ENCODE measurements around the gene PKIG. TPM values are rescaled to one million over a fixed set of nuclear protein-coding genes. Genes with fewer than 3 reads are reported as not detected.

PKIG gene
- total RNA-seq, 2 experiments from 2014 or later, result 1.1 to 1.6 TPM

DNA sequence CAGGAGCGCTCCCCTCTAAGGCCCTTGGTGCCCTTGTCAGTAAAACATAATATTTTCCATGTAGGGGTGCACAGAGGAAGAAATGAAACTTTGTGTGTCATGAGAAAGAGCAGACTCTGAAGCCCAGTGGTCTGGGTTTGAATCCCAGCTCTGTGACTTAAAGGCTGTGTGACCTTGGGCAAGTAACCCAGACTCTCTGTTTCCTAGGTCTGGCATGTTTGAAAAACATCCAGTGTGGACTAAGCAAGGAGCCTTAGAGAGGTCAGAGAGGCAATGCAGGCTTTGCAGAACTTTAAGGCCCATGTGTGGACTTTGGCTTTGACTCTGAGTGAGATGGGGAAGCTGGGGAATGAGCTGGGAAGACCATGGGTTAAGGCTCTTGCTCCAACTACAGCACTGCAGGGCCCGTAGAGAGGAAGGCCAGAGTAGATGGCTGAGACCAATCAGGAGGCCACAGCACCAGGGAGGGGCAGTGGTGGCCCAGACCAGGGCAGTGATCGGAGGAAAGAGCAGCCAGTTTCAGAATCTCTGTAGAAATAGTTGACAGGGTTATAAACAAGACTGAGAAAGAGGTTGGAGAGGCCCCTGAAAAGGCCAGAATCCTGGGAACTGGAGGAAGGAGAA is 50.9 kb downstream of the PKIG start:
- ATAC-seq (no peak), DNase-seq (no peak)
- Mint-ChIP-seq H3K4me1 (no peaks in the 10 kb centered on the region), H3K9me3 (ENCODE audit: low read depth) (no peaks in the 10 kb centered on the region), H3K27me3 (no peaks in the 10 kb centered on the region), H3K27ac (peak overlapping the region; percentile 12), H3K4me3 (no peak overlapping the region), H3K36me3 (peaks cover 34% of the 10 kb centered on the region)
- CTCF ChIA-PET, result interaction anchor here (1.7 kb wide), 1 partner anchor 50 kb away, joined by 5 read pairs; no protein-coding TSS in a partner anchor

DNA sequence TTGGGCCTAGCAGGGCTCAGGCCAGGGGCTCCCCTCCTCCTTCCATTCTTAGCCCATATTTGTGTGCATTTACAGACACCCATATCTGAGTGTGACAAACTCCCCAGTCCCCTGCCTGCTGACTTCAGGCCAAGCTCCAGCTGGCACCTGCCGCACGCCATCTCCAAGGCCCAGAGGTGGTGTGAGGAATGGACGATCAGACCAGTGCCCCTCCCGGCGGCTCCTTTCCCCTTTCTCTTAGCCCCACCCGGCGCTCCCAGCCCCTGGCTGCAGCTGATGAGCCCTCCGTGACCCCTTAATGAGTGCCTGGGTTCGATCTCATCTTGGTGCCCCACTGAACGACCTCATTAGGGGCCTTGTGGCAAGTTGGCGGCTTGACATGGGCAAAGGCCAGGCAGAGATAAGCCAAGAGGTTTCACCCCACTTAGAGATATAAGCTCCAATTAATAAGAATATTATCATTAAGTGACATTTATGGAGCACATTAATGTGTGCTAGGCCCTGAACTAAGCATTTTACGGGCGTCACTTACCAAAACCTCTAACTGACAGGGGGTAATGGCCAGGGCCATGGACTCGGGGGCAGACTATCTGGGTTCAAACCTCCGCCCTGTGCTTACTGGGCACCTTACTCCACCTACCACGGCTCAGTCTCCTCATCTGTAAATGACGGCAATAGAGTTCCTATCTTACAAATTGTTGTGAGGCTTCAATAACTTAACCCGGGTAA is 51.7 kb downstream of the PKIG start:
- Mint-ChIP-seq H3K4me3 (no peak overlapping the region), H3K27me3 (no peaks in the 10 kb centered on the region), H3K4me1 (peaks cover 2% of the 10 kb centered on the region), H3K36me3 (peaks cover 38% of the 10 kb centered on the region), H3K27ac (no peak overlapping the region), H3K9me3 (ENCODE audit: low read depth) (peaks cover 2% of the 10 kb centered on the region)
- CTCF ChIA-PET, result no interaction called here
- DNase-seq (no peak), ATAC-seq (no peak)

DNA sequence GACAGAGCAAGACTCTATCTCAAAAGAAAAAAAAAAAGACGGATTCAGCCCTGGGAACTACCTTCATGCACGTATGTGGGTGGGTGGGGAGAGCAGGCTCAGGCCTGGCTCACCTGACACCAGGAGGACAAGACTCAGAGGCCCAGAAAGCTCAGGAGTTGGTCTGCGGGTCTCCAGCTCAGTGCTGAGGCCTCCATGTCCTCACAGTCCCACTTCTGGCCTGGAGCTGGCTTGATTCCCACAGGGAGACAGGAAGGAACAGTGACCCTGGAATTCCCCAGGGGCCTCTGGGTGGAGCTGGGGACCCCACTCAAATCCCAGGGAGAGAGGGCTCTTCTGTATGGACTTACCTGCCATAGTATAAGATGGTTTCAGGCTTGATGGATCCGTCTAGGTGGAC is 53.5 kb downstream of the PKIG start:
- Mint-ChIP-seq H3K27me3 (no peaks in the 10 kb centered on the region), H3K36me3 (peaks cover 47% of the 10 kb centered on the region), H3K4me1 (peaks cover 8% of the 10 kb centered on the region), H3K27ac (no peak overlapping the region), H3K9me3 (ENCODE audit: low read depth) (peaks cover 2% of the 10 kb centered on the region), H3K4me3 (no peak overlapping the region)
- DNase-seq (no peak), ATAC-seq (no peak)
- CTCF ChIA-PET, result interaction anchor here (1.0 to 2.2 kb wide), 7 partner anchors 9 to 419 kb away, joined by 3 to 9 read pairs (median 4); no protein-coding TSS in a partner anchor

DNA sequence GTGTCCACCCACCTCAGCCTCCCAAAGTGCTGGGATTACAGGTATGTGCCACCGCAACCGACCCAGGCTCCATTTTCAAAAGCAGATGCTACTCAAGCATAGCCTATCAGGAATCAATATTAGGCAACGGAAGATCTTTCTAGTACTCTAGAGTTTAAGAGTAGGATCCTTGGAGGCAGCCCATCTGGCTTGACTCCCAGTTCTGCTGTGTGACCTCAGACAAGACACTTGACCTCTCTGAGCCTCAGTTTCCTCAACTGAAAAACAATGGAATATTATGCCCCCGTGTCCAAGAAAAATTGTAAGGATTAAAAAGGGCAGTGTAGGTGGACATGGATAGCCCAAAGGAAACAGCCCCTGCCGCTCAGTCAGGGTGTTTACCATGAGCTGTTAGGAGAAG is 54.7 kb downstream of the PKIG start:
- DNase-seq (no peak), ATAC-seq (no peak)
- Mint-ChIP-seq H3K27ac (no peak overlapping the region), H3K27me3 (no peaks in the 10 kb centered on the region), H3K9me3 (ENCODE audit: low read depth) (peaks cover 2% of the 10 kb centered on the region), H3K4me1 (peaks cover 18% of the 10 kb centered on the region), H3K36me3 (peaks cover 49% of the 10 kb centered on the region), H3K4me3 (no peak overlapping the region)
- CTCF ChIA-PET, result interaction anchor here (1.7 to 2.2 kb wide), 2 partner anchors 27 to 420 kb away, joined by 4 to 9 read pairs; no protein-coding TSS in a partner anchor

DNA sequence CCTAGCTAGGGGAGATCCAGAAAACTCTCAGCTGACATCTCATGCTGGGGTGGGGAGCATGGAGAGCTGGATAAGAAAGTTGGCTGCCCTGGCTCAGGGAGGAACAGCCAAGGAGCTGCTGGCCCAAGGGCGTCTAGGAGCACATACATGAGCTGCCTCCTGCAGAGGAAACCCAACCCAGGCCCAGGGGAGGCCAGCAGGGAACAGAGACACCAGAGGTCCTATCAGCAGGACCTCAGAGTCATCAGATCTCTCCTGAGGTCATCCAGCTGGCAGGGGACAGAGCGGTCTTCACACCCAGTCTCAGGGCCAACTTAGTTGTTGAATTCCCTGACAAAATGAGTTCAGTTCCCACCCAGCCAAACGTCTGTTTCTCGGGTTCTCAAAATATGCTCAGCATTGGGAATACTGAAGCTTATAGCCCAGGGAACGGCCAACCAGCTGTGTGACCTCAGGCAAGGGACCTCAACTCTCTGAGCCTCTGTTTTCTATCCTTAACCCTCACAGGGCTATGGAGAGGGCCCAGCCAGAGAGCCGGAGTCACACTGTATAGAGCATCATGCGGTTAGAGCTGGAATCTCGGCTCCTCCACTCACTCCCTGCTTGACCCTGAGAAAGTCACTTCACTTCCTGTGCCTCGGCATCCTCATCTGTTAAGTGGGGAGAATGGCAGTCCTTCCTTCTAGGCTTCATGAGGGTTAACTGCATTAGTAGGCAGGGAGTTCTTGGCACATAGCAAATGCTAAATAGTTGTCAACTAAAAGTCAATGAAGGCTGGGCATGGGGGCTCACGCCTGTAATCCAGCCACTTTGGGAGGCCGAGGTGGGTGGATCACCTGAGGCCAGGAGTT is 55.4 kb downstream of the PKIG start:
- Mint-ChIP-seq H3K27ac (no peak overlapping the region), H3K36me3 (peaks cover 50% of the 10 kb centered on the region)

DNA sequence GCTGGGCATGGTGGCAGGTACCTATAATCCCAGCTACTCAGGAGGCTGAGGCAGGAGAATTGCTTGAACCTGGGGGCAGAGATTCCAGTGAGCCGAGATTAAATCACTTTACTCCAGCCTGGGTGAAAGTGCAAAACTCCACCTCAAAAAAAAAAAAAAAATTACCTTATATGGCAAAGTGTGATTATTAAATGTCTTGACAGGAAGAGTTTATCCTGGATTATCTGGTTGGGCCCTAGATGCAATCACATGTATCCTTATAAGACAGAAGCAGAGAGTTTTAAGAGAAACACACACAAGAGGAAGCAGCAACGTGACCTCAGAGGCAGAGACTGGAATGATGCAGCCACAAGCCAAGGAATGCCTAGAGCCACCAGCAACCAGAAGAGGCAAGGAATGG is 58.1 kb downstream of the PKIG start:
- H3K4me3 Mint-ChIP-seq, result no peak overlapping the region
- H3K9me3 Mint-ChIP-seq (ENCODE audit: low read depth), result peaks cover 2% of the 10 kb centered on the region
- no peak overlapping the region for H3K27ac Mint-ChIP-seq
- no peaks in the 10 kb centered on the region for H3K27me3 Mint-ChIP-seq
- H3K4me1 Mint-ChIP-seq, result peaks cover 53% of the 10 kb centered on the region
- no peak for DNase-seq
- CTCF ChIA-PET, result interaction anchor here (1.3 kb wide), 1 partner anchor 43 kb away, joined by 3 read pairs; no protein-coding TSS in a partner anchor
- peaks cover 44% of the 10 kb centered on the region for H3K36me3 Mint-ChIP-seq
- no peak for ATAC-seq

More for the DNA sequence above, 55.4 kb downstream of the PKIG start:
- Mint-ChIP-seq H3K9me3 (ENCODE audit: low read depth) (peaks cover 2% of the 10 kb centered on the region), H3K27me3 (no peaks in the 10 kb centered on the region), H3K4me3 (no peak overlapping the region), H3K4me1 (peaks cover 26% of the 10 kb centered on the region)
- no peak for DNase-seq
- ATAC-seq, result no peak
- CTCF ChIA-PET, result interaction anchor here (1.5 to 2.2 kb wide), 4 partner anchors 12 to 421 kb away, joined by 3 to 9 read pairs (median 4); no protein-coding TSS in a partner anchor

DNA sequence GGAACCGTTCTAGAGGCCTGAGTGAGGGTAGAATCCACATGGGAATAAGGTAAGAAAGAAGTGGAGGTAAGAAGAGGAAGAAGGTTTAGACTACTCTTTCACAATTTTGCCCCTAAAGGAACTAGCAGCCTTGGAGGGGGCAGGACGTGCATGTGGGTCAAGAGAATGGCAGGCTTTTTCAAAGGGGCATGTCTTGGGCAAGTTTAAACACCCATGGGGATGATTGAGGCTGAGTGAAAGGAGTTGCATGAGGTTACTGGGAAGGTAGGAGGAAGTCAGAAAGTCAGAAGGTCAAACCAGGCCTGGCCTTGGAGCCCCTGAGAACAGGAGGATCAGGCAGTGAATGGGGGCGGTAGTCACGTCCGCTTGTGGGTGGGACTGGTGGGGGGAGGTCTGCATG is 58.9 kb downstream of the PKIG start:
- H3K36me3 Mint-ChIP-seq, result peaks cover 41% of the 10 kb centered on the region
- H3K27me3 Mint-ChIP-seq, result no peaks in the 10 kb centered on the region
- DNase-seq (no peak), ATAC-seq (no peak)
- peak overlapping the region; percentile 98 for H3K27ac Mint-ChIP-seq
- peaks cover 61% of the 10 kb centered on the region for H3K4me1 Mint-ChIP-seq
- H3K4me3 Mint-ChIP-seq, result no peak overlapping the region
- H3K9me3 Mint-ChIP-seq (ENCODE audit: low read depth), result peaks cover 2% of the 10 kb centered on the region
- CTCF ChIA-PET, result interaction anchor here (0.8 to 15.9 kb wide), 6 partner anchors 11 to 427 kb away, joined by 3 to 186 read pairs (median 3); partner anchors contain the start of gene ADA

DNA sequence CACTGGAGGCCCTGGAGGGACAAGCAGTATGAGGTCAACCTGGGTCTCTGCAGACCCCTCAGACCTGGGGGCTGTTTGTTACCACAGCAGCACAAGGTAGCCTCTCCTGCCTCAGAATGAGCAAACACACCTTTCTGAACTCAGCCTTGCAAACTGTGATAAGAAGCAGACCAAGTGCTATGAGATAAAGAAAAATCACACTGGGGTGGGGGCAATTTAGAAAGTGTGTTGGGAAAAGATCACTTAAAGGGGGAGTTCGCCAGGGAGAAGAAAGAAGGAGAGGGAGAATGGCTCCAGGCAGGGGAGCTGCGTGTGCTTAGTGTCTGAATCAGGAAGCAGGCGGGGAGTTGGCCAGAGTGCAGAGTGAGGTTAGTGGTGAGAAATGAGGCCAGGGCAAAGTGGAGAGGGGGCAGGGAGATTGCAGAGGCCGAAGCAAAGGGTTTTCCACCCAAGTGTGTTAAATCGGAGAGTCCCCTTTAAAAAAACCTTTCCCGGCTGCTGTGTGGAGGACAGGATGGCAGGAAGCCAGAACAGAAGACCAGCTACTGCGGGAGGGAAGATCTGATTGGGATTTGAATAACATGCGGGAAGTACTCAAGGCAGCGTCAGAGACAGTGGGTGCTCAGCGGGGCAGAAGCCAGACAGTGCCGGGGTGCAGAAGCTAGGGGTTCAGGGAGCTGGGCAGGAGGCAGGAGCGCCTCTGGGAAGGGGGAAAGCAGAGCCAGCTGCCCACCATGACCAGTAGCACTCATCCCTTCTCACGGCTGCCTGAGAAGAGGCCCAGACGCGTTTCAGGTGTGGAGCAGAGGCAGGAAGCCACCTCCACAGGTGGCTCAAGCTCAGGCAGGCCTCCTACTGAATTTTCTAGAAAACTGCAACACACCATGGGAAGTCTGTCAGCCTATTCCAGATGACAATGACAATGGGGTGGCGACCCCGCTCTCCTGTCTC is 60.1 kb downstream of the PKIG start:
- ATAC-seq (peak; percentile 18), DNase-seq (peak; percentile 71)
- peaks cover 2% of the 10 kb centered on the region for H3K9me3 Mint-ChIP-seq (ENCODE audit: low read depth)
- H3K4me1 Mint-ChIP-seq, result peaks cover 72% of the 10 kb centered on the region
- H3K27ac Mint-ChIP-seq, result peak overlapping the region; percentile 98
- H3K36me3 Mint-ChIP-seq, result peaks cover 31% of the 10 kb centered on the region
- CTCF ChIA-PET, result interaction anchor here (0.8 to 15.9 kb wide), 11 partner anchors 9 to 428 kb away, joined by 3 to 186 read pairs (median 3); partner anchors contain the start of genes ADA and FITM2
- peak overlapping the region; percentile 61 for H3K4me3 Mint-ChIP-seq
- H3K27me3 Mint-ChIP-seq, result no peaks in the 10 kb centered on the region

DNA sequence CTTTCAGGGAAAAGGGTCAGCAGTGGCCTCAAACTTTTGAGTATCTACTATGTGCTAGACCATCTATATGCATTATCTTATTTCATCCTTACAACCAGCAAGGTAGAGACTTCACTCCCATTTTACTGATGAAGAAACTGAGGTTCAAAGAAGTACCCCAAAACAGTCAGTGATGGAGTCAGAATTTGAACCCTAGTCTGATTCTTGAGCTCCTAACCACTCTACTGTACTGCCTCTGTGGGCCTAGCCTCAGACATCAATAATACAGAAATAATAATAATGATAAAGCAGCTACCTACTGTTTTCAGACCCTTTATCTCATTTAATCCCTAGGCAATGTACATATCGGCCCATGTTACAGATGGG is 60.8 kb downstream of the PKIG start:
- Mint-ChIP-seq H3K9me3 (ENCODE audit: low read depth) (peaks cover 2% of the 10 kb centered on the region), H3K27me3 (no peaks in the 10 kb centered on the region), H3K4me3 (peak overlapping the region; percentile 61), H3K27ac (peak overlapping the region; percentile 98), H3K36me3 (peaks cover 26% of the 10 kb centered on the region), H3K4me1 (peaks cover 79% of the 10 kb centered on the region)
- no peak for DNase-seq
- ATAC-seq, result no peak
- CTCF ChIA-PET, result interaction anchor here (0.9 to 15.9 kb wide), 8 partner anchors 9 to 429 kb away, joined by 3 to 186 read pairs (median 3); partner anchors contain the start of genes ADA and FITM2

DNA sequence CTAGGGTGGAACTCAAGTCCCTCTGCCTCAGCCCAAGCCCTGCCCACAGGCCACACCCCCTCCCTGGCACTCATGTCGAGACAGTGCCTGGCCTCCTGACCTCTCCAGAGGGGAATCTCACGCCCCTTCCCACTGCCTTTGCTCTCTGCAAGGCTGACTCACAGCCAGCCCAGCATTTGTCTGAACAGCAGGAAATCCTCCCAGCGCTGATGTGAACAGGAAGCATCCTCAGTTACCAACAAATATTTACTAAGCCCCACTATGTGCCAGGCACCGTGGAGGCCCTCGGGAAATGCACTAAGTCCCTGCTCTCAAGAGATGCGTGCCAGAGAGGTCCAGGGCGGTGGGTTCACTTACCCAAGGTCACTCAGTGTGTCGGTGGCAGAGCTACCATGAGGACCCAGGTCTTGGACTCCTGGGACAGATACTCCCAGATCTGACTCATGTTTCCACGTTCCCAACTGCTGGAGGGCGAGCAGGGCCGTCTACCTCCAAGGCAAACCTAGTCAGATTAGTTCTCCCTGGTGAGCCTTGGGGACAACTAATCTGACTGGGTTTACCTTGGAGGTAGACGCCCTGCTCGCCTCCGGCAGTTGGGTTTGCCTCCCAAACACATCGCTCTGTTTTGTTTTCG is 61.3 kb downstream of the PKIG start:
- DNase-seq, result peak; percentile 79
- peaks cover 85% of the 10 kb centered on the region for H3K4me1 Mint-ChIP-seq
- peak overlapping the region; percentile 22 for H3K4me3 Mint-ChIP-seq
- peaks cover under 1% of the 10 kb centered on the region for H3K9me3 Mint-ChIP-seq (ENCODE audit: low read depth)
- peak overlapping the region; percentile 98 for H3K27ac Mint-ChIP-seq
- peaks cover 26% of the 10 kb centered on the region for H3K36me3 Mint-ChIP-seq
- CTCF ChIA-PET, result interaction anchor here (0.9 to 15.9 kb wide), 7 partner anchors 8 to 333 kb away, joined by 3 to 186 read pairs (median 3); partner anchors contain the start of genes ADA and FITM2
- peak; percentile 40 for ATAC-seq
- H3K27me3 Mint-ChIP-seq, result no peaks in the 10 kb centered on the region

DNA sequence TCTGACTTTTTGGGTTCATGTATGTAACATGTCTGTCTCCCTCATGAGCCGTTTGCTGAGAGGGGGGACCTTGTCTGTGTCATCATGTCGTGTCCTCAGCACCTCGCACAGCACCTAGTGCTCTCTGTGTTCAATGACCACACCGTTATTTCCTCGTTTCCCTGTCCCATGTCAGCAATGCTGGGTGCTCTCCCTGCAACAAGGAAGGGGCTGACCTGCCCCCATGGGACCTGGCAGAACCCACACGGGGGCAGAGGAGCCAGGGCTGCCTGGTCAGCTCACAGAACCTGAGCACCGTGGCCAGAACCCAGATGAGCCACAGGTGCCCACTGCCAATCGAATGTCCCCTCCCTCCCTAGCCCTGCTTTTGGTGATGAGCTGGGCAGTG is 61.8 kb downstream of the PKIG start:
- CTCF ChIA-PET, result interaction anchor here (0.9 to 15.9 kb wide), 9 partner anchors 8 to 334 kb away, joined by 3 to 186 read pairs (median 5); partner anchors contain the start of genes ADA and FITM2
- ATAC-seq, result no peak
- Mint-ChIP-seq H3K9me3 (ENCODE audit: low read depth) (no peaks in the 10 kb centered on the region), H3K27me3 (no peaks in the 10 kb centered on the region), H3K36me3 (peaks cover 22% of the 10 kb centered on the region), H3K4me1 (peaks cover 86% of the 10 kb centered on the region), H3K27ac (peak overlapping the region; percentile 98), H3K4me3 (peak overlapping the region; percentile 22)
- peak; percentile 45 for DNase-seq

Measured in activated CD8-positive, alpha-beta memory T cell treated with anti-CD3 and anti-CD28 coated beads, Interleukin-2, amount 10 ng/mL, durations not matched to agents 7 days and 5 days (primary cell).